CD4-positive, alpha-beta T cell treated with Interleukin-12 subunit alpha and Interleukin-12 subunit beta, for 1 hour (primary cell): ENCODE measurements around the gene BPGM.
A peak's percentile ranks its signal among the peaks of the same experiment; 100 is the strongest.
"Not testable (repeated sequence)": the region's sequence is repeated elsewhere in the genome, so short reads cannot be mapped to it uniquely, and the experiment has no call there.

Source experiments
- DNase-seq: peaks from one replicate; pipeline ENCODE4 v3.0.0-alpha.2; 2020

BPGM gene

DNA sequence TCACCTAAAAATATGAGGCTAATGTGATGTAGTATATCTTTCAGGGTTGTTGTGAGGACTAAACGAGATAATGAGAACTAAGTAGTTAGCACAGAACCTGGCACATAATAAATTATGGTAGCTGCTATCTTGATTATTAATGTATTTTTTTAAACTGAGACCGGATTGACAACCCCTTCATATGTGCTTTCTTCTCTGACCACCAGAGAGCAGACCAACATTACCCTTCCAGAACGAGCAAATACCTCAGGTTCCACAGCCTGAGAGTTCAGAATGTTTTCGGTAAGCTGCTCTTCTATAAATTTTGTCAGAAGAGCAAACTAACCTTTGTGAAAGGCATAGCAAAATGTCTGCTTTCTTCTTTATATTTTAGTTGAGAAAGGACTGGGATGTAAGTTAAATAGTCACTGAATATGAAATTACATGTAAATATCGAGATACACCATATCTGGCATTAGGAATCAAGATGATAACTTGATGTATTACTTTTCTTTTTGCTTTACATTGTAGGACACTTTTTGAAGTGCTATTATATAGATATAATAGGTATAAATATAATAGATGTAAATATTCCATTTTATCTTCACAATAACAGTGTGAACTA, 13.6 kb upstream of the BPGM start:
- DNase-seq: peak; percentile 71

DNA sequence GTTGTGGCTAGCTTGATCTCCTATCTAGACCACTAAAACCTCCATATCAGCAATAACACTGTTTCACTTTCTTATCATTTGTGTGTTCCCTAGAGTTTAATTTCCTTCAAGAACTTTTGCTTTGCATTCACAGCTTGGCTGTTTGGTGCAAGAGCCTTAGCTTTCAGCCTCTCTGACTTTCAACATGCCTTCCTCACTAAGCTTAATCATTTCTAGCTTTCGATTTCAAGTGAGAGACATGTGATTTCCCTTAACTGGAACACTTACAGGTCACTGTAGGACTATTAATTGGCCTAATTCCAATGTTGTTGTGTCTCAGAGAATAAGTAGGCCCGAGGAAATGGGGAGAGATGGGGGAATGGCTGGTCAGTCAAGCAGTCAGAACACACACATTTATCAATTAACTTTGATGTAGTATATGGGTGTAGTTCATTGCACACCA, 10.6 kb upstream of the BPGM start:
- DNase-seq: peak; percentile 14

DNA sequence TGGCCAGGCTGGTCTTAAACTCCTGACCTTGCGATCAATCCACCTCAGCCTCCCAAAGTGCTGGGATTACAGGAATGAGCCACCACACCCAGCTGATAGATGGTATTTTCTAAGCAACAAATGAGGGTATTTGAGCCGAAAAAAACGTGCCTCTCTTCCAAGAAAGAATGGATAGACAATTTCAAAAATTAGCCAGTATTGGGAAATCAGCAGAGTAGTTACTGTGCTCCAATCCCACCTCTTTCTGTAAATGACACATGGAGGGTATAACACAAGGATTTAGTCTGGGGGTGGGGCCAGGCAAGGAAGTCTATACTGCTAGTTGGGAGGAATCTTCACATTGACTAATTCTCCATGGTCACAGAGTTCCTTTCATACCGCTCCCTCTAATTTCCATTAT, 9.2 kb upstream of the BPGM start:
- no peak for DNase-seq

DNA sequence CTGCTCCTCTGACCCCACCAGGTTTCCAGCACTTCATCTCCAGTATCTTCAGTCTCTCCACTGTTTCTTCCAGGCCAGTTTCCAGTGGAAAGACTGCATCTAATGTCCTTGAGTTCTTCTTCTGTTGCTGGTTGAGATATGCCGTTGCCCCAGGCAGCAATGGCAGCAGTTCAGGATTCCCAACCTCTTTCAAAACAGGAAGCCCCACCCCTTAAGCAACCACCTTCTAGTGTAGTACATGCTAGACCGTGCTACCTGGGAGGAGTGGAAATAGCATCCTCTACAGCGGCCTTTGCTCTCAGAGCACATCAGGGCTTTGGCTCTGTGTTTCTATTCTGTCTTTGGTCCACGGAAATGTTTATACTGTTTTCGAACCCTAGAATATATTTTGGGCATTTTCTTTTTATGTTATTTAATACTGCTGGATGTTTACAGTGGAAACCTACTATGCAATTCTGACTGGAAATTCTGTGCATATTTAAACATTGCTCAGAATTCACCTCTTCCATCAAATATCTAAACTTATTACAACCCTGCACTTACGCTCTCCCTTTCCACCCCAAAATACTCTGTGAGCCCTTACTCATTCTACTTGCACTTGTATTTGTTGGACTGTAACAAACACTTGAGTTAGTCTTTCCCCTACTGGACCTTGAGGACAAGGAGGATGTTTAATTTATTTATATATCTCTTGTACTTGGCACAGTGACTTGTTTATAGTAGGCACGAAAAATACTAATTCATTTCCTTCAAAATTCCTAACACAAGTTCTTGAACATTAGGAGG, 8.5 kb upstream of the BPGM start:
- DNase-seq: peak; percentile 7

DNA sequence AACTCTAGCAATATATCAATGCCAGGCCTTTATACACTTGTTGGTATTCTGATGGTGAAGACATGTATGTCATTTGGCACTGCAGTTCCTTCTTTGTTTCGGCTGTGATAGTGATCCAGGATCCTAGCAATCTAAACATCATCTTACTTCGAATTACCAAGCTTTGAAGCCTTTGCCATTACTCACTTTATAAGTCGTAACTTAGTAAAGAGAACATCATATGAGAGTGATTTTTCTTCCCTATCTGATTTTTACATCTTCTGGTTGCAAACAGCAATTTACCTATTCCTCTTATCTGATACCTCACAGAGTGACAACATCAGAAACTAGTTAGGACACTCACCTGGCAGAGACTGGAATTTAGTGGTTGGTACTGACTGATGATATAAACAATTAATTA, 7.6 kb upstream of the BPGM start:
- DNase-seq: no peak

DNA sequence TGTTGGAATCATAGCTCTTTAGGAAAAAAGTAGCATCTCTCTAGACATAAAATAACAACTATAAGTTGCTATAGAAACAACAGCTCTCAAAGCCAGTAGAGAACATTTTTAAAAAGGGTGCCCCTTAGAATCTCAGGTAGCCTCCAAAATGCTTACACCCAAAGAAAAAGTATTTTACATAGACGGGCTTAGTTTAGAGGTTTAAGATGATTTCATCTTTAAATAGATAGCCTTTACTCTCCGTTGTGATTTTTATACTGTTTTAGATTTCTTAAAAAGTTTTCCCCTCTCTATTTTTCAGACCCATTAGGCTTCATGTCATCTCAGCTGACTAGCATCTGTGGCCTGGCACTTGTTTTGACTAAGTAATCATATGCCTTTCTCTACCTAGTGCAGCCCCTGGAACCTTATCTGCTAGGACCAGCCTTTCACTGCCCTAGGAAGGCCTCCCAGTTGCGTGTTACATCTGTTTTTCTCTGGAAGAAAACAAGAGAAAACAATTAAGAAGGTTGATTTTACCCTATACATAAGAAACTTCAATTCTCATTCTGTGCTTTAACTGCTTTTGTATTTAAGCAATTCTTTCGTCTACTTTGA, 6.9 kb upstream of the BPGM start:
- no peak for DNase-seq

DNA sequence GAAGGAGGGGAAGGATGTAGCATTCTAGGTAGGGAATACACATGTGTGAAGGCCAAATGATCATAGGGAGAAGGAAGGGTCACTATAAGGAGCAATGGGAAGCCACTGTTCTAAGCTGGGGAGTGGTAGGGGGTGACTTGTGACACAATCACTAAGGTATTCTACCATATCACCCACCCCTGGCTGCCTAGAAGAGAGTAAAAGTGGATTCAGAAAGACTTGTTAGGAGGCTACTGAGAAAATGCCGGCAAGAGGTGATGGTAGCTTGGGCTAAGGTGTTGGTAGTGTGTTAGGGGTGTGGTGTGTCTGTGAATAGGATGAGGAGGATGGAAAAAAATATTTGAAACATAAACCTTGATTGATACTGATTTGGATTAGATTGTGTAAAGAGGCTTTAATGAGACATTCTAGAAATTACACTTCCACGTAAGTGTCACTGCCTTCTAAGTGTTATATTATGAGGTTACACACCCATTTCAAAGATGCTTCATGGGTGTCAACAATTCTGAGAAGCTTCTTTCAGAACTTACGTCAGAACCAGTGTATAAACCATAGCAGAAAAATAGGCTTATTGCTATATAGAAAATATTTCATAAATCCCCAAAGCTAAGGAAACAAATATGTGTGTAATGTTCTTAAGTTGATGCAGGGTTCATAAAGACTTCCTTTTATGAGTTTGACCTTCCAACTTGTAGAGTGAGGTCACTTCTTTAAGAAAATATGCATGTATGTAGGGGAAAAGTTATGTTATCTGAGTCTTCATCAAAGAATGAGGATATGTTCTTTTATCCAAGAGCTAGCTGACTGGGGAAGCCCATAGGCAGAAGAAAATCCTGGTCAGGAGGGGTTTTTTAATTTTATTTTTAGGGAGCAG, 5.6 kb upstream of the BPGM start:
- DNase-seq: peak; percentile 19

DNA sequence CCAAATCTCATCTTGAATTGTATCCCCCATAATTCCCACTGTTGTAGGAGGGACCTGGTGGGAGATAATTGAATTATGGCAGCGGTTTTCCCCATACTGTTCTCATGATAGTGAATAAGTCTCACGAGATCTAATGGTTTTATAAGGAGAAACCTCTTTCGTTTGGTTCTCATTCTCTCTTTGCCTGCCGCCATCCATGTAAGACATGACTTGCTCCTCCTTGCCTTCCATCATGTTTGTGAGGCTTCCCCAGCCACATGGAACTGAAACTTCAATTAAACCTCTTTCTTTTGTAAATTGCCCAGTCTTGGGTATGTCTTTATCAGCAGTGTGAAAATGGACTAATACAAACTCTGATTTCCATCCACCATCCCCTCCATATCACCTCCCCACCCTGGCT, 4.7 kb upstream of the BPGM start:
- DNase-seq: not testable (repeated sequence)

DNA sequence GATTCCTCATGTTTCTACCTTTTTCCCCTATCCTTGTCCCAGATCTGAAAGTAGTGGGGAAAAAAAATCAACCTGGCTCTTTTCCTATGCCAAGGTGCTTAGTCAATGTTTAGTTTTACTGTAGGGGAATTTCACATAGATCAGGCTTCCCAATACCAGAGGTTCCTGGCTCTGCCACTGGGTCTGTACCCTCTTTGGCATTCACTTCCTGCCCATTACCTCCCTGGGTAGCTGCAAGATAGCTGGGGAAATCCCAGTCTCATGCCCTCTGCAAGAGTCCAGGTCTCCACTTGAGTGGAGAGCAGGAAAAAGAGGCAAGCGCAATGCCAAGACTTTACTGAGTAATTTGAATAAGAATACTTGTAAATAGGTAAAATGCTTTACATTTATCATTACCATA, 3.5 kb upstream of the BPGM start:
- DNase-seq: no peak

DNA sequence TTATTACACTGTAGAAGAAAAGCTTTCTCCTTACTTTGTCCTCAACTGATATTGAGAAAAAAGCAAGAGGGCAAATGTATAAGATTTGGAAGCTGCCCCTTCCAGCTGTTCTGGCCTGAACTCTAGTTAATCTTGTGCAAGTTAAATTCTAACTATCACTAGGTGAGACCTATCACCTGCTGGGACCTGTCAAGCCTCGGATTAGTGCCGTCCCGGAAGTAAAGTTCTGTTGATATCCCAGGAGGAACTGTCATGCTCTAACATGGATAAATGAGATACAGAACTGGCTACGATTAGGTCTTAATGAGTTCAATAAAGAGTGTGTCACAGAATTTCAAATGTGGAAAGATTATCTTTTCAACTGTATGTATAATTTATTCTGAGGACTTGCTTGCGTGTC, 1.2 kb upstream of the BPGM start:
- DNase-seq: no peak

DNA sequence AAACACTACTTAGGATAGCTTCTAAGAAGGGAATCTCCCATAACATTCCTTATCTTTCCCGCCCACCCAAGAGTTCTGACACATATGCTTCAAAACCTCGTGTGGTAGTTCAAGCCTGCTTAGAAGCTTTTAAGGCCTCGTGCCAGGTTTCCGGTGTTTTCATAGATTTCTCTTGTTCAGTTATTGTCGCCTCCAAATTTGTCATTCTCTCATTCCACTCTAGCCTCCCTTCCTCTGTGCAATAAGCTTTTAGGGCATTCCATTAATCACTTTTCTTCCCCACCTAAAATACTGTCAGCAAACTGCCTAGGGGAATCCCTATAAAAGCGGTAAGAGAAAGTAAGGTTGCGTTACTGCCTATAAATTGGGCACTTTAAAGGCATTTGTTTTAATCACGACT, 718 bp upstream of the BPGM start:
- DNase-seq: peak; percentile 32

DNA sequence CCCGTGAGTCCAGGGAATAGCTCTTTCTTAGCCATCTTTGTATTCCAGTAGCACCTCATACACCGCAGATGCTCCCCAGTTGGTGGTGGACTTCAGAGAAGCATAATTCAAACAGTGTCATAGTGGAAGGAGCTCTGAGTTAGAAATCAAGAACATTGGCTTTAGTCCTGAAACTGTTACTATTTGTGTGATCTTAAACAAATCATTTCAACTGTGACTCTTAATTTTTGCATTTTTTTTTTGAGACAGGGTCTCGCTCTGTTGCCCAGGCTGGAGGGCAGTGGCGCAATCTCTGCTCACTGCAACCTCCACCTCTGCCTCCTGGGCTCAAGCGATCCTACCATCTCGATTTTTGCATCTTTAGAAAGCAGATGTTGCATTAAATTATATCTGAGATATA, 1.8 kb downstream of the BPGM start:
- DNase-seq: no peak

DNA sequence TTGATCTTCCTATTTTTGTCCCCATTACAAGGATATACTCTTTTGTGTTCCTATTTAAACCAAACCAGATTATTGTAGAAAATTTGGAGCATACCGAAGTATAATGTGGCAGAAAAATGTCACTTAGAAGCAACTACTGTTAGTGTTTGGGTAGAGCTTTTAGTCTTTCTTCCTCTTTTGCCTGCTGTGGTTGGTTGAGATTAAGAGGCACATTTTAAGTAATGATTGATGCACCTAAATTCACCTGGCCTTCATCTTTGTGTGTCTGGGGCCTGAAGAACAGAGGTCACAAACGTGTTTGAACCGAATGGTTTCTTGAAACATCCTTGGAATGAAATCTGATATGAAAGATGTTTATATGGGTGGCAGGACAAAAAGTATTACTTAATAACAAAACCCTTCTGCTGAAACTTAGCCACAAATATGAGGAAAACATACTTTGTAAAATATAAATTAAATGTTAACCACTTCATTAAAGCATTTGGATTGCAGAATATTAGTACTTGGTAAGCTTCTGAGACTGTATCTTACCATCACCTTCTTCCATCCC, 2.6 kb downstream of the BPGM start:
- no peak for DNase-seq

DNA sequence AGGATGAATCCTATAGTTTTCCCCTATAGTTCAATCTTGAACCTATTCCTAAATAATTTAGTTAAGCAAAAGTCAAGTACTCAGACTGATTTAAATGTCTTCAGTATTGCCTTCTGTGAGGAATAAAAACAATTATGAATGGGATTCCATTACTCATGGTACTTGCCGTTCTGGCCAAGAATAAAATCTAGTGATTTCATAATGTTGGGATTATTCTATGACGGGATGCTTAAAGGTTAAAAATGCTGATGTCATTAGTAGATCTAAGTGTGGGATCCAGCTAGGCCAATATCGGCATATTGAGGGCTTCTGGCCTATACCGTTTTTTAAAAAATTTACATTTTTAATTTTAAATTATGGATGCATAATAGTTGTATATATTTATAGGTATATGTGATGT, 5.3 kb downstream of the BPGM start:
- DNase-seq: no peak

DNA sequence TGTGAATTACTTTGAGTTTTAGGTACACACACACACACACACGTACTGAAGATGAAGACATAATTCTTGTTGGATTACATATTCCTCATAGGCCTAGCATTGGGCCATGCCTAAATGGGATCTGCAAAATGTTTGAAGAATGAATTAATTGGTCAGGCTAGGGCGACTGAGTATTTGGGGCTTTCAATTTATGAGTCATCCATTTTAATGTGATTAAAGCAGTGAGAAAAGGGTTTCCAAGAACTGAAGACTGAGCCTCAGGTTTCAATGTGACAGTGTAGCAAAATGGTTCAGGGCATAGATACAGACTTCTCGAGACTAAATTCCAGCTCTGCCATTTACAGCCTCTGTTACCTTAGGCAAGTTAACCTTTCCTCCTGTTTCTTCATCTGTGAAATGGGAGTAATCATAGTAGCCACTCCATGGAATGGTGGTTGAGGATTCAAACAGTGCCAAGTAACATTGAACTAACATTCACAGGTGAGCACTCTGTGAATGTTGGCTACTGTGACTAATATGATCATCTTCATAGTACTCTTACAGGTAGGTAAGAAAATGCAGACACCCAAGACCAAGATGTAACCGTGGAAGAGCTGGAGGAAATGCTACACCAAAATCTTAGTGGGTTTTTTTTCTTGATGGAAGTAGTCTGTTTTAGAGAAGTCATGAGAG, 7.6 kb downstream of the BPGM start:
- DNase-seq: no peak

DNA sequence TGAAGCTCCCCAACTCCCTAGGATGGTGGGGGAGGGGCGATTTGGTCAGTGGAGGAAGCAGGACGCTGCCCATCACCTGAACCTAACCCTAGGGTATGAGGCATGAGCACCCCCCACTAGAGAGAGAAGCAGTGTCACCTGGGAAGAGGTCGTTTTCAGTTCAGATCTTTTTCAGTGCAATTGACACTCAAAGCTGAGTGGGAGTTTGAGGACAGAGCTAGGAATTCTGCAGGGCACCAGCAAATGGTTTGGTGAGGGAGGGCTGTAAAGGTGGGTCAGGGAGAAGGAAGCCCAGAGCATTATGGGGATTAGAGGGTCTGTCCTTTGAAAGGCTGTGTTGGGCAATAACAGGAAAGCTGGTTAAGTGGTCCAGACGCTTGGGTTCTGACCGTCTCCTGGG, 10.9 kb downstream of the BPGM start:
- DNase-seq: no peak

DNA sequence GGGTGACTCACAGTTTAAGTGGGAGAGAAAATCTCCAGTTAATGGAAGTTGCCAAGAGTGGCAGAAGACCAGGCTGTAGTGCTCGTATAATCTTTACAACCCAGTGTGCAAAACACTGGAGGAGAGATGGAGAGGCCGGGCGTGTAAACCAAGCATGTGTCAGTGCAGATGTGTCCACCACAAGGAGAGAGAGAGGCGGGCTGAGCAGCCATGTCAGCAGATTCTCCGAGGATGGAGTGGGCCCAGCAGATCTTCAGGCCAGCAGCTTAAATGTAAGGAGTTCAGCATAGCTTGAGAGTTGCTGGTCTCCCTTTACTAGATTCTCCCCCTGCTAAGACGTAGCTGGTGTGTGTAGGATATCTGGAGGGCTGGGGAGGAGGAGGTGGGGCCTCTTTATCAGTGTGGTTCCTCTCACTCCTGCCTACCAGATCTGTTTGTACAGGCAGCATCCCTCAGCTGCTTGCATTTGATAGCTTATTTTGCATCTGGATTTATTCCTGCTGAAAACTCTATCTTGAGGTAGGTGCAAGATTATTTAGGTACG, 13.7 kb downstream of the BPGM start:
- DNase-seq: no peak

DNA sequence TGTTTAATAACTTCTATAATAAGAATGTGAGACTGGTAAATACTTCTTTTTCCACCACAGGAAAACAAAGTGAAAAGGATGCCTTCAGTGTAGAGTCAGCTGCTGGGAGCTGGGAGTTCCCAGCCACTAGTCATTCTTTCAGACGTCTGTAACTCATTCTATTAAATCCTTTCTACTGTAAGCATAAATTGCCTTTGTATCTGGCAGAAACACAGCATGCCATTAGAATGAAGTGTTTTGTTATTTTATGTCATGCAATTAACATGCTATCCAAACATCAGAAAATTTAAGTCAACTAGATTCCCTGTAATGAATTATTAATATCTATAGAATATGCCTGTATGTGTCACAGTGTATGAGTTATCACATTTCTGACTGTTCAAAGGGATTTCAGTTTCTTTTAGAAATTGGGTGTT, 14.3 kb downstream of the BPGM start:
- no peak for DNase-seq

DNA sequence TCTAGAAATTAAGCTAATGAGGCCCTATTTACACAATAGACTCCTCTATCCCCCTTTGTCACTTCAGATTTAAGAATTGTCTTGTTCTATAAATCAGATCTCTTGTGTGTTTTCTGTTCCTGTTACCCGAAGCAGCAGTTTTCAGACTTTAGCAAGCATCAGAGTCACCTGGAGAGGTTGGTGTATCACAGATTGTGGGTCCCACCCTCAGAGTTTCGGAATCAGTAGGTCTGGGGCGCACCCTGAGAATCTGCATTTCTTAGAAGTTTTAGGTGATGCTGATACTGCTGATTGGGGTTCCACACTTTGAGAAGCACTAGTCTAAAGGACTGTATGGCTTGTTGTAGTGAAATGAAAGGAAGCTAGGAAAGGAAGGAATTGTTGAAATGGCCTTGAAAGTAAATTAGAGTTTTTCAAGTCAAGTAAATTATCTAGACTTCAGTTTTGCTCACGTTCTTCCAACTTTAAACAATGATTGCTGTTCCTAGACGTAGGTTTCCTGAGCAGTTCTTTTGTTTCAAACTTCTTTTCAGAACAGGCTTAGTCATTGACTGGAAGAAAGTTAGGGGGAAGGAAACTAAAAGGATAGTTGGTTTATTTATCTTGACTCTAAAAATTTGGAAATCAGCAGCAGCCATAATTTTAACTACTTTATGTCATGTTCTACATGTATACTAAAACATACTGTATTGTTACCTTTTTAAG, 15.7 kb downstream of the BPGM start:
- no peak for DNase-seq

DNA sequence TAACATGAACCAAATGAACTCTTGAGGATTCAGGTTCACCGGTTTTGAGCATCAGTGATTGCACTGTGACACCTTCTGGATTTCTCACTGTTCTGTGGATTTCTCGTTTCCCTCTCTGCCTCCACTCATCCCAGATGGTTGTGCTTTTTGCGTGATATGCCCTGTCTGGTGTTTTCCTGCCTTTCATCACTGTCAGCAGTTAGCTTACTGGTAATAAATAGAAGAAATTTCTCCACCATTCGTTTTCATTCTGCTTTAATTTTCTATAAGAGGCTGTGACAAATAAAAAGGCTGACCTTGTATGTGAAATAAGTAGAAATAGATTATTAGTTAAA, 16.2 kb downstream of the BPGM start:
- DNase-seq: no peak

DNA sequence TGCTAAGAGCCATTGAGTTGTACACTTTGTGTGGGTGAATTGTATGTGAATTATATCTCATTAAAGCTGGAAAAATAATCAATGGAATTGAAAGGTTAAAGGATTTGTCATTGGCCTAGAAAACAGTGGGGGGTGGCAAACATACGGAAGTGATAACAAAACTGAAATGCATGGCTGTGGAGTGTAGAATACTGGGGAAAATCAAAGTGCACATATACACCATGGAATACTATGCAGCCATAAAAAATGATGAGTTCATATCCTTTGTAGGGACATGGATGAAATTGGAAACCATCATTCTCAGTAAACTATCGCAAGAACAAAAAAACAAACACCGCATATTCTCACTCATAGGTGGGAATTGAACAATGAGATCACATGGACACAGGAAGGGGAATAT, 18.4 kb downstream of the BPGM start:
- not testable (repeated sequence) for DNase-seq

DNA sequence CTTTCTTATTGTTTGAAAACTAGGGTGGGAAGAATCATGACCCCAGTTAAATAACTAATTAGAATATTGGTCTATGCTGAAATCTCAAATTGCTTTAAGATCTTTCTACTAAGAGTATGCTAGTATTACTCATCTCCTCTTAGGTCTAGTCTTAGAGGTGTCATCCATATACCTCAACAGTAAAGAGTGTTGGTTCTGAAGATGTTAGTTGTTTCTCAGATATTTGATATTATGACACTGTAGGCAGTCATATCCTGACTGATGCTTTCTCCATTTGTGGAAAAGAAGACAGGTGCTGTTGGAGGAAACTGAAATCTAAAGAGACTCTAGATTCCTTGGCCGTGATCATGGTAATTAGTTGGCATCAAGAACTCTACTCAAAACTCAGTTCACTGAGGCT, 21.2 kb downstream of the BPGM start:
- no peak for DNase-seq
